CD8-positive, alpha-beta memory T cell (primary cell): ENCODE data around the gene FKRP. TPM values are rescaled to one million over a fixed set of nuclear protein-coding genes. Genes with fewer than 3 reads are reported as not detected.
"Not testable (repeated sequence)": the region's sequence is repeated elsewhere in the genome, so short reads cannot be mapped to it uniquely, and the experiment has no call there.

Experiments used
- CTCF ChIA-PET: fragments of 350-600 bp; sonication (Branson Sonifier 250); formaldehyde crosslinking; loops from one replicate; lab custom pipeline; 2021; ENCODE audit warnings: antibody characterized with exemption; lab: Charles Lee
- POLR2A ChIA-PET: fragments of 350-600 bp; sonication (Branson Sonifier 250); formaldehyde crosslinking; loops from one replicate; lab custom pipeline; 2021; ENCODE audit warnings: antibody characterized with exemption; lab: Charles Lee
- DNase-seq, 5 donors: peaks; one replicate each; pipeline versions ENCODE4 v3.0.0 to v3.0.0-alpha.2; 2020 to 2022; ENCODE audit warnings: mixed read lengths in 1 of 5
- H3K27ac ChIP-seq: one replicate; pipeline ENCODE4 v1.7.0; 2013; ENCODE audit warnings: low read depth, mild to moderate bottlenecking, low read length, moderate library complexity
- H3K27me3 ChIP-seq: 2 replicates; pipeline ENCODE4 v1.7.0; 2013; ENCODE audit warnings: low read length, mild to moderate bottlenecking; ENCODE audit not compliant: insufficient read depth, poor library complexity, severe bottlenecking
- H3K36me3 ChIP-seq: 2 replicates; pipeline ENCODE4 v1.7.0; 2013; ENCODE audit warnings: mild to moderate bottlenecking, low read length, moderate library complexity; ENCODE audit not compliant: insufficient read depth
- H3K4me1 ChIP-seq: 2 replicates; pipeline ENCODE4 v1.7.0; 2013; ENCODE audit warnings: mild to moderate bottlenecking, low read length, moderate library complexity; ENCODE audit not compliant: insufficient read depth
- H3K4me3 ChIP-seq: 2 replicates; pipeline ENCODE4 v1.7.0; 2013; ENCODE audit warnings: mild to moderate bottlenecking, low read length
- H3K9me3 ChIP-seq: 2 replicates; pipeline ENCODE4 v1.7.0; 2013; ENCODE audit warnings: mild to moderate bottlenecking, low read length
- H3K27ac Mint-ChIP-seq, 8 donors: one replicate each; pipeline ENCODE4 v1.8.0; 2020 to 2021; ENCODE audit warnings: mixed read lengths in 8 of 8, mild to moderate bottlenecking in 6 of 8, inconsistent platforms in 3 of 8, moderate library complexity in 3 of 8
- H3K27me3 Mint-ChIP-seq, 2 donors: one replicate each; pipeline ENCODE4 v1.8.0; 2020 to 2021; ENCODE audit warnings: mixed read lengths in 2 of 2, mild to moderate bottlenecking in 1 of 2, moderate library complexity in 1 of 2
- H3K36me3 Mint-ChIP-seq, 3 donors: one replicate each; pipeline ENCODE4 v1.8.0; 2020 to 2021; ENCODE audit warnings: mixed read lengths in 3 of 3, inconsistent platforms in 1 of 3, mild to moderate bottlenecking in 1 of 3
- H3K4me1 Mint-ChIP-seq, 3 donors: one replicate each; pipeline ENCODE4 v1.8.0; 2020 to 2021; ENCODE audit warnings: mixed read lengths in 3 of 3, inconsistent platforms in 1 of 3, mild to moderate bottlenecking in 1 of 3
- H3K4me3 Mint-ChIP-seq, 7 donors: one replicate each; pipeline ENCODE4 v1.8.0; 2020 to 2021; ENCODE audit warnings: mixed read lengths in 7 of 7, mild to moderate bottlenecking in 6 of 7, moderate library complexity in 4 of 7, inconsistent platforms in 2 of 7
- H3K9me3 Mint-ChIP-seq, 5 donors: one replicate each; pipeline ENCODE4 v1.8.0; 2020 to 2022; ENCODE audit warnings: mixed read lengths in 5 of 5, mild to moderate bottlenecking in 3 of 5, moderate library complexity in 2 of 5, inconsistent platforms in 1 of 5
- polyA plus RNA-seq: library from polyadenylated mRNA; unstranded; fragments of 300-500 nt; fragmentation: Illumina TruSeq; gene quantifications from one replicate; pipeline ENCODE4 v1.2.3, GENCODE V29; 2021
- total RNA-seq, 2 experiments: library from RNA; stranded (reverse); gene quantifications; one replicate each; pipeline ENCODE4 v1.2.3, GENCODE V29; 2021

Gene FKRP
- total and polyA plus RNA-seq, 3 experiments from 2014 or later, result 6.4 to 24.4 (median 21.6) TPM

- not testable (repeated sequence) for DNase-seq, H3K9me3 Mint-ChIP-seq, H3K4me3 ChIP-seq, H3K9me3 ChIP-seq, H3K27me3 Mint-ChIP-seq, H3K4me1 ChIP-seq, H3K4me3 Mint-ChIP-seq, H3K27me3 ChIP-seq, H3K27ac ChIP-seq
- ChIA-PET POLR2A (interaction anchor here (0.6 kb wide), 2 partner anchors 14 to 63 kb away, joined by 3 to 6 read pairs; no protein-coding TSS in a partner anchor), CTCF (interaction anchor here (1.3 kb wide), 1 partner anchor 11 kb away, joined by 4 read pairs; no protein-coding TSS in a partner anchor)
- peaks cover 25% of the 10 kb centered on the region for H3K36me3 ChIP-seq
- H3K36me3 Mint-ChIP-seq, result peaks cover 0 to 62% (median 13%) of the 10 kb centered on the region in 3 donors
- H3K4me1 Mint-ChIP-seq, result peaks cover 8 to 14% (median 10%) of the 10 kb centered on the region in 3 donors
- H3K27ac Mint-ChIP-seq, result peak overlapping the region in 4 of 8 donors; percentile 38 to 90 (median 74)
These were observed 32.2 kb downstream of the FKRP start for GRCh38 chr19:46777956-46778645.

DNA sequence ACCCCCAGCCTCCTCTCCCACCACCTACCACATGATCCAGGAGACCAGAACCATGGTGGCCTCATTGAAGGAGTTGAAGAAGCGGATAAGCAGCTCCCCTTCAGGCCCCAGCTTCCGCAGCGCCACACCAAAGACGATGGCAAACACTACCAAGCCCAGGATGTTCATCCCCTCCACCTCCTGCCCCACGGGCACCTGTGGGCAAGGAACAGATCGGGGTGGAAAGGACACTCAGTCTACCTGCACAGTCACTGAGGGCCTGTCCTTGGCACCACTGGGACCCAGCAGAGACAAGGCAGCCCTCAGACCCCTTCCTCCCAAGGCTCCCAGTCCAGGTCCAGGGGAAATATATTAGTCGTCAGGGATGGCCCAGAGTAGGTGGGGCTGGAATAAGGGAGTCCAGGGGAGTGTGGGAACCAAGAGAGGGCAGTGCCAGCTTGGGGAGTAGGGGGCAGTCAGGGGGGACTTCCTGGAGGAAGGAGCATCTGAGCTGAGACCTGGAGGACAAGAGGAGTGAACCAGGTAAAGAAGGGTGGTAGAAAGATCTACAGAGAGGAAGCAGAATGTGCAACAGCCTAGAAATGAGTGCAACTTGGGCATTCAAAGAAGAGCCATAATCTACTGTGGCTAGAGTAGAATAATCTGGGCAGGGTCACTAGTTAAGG is 36.6 kb downstream of the FKRP start:
- Mint-ChIP-seq H3K9me3 (no peaks in the 10 kb centered on the region), H3K4me3 (peak overlapping the region in 3 of 7 donors; percentile 6 to 41 (median 20)), H3K4me1 (peaks cover 47 to 53% (median 48%) of the 10 kb centered on the region in 3 donors), H3K36me3 (peaks cover 0 to 44% (median 5%) of the 10 kb centered on the region in 3 donors), H3K27ac (peak overlapping the region in 7 of 8 donors; percentile 57 to 97 (median 75)), H3K27me3 (no peaks in the 10 kb centered on the region)
- no peak for DNase-seq
- CTCF ChIA-PET, result no interaction called here
- H3K27me3 ChIP-seq, result no peaks in the 10 kb centered on the region
- POLR2A ChIA-PET, result no interaction called here
- H3K27ac ChIP-seq, result peak overlapping the region; percentile 12
- H3K4me3 ChIP-seq, result no peak overlapping the region
- H3K36me3 ChIP-seq, result peaks cover 5% of the 10 kb centered on the region
- H3K9me3 ChIP-seq, result no peaks in the 10 kb centered on the region
- peaks cover 37% of the 10 kb centered on the region for H3K4me1 ChIP-seq

DNA sequence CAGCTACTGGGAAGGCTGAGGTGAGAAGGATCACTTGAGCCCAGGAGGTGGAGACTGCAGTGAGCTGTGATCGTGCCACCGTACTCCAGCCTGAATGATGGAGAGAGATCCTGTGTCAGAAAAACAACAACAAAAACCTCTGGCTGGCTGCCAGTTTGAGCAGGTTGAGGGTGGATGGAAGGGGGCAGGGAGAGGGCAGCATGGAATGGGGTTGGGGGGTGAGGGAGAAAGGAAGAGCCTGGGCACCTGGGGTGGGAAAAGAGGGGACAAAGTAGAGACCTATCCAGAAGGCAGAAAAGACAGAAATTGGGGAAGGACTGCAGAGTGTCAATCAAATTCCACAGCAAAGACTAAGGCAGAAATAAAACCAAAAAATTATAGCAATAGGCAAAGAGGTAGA is 37.8 kb downstream of the FKRP start:
- Histone ChIP-seq H3K27ac (peak overlapping the region; percentile 92), H3K4me1 (peaks cover 38% of the 10 kb centered on the region), H3K36me3 (peaks cover 5% of the 10 kb centered on the region), H3K27me3 (no peaks in the 10 kb centered on the region), H3K4me3 (no peak overlapping the region), H3K9me3 (no peaks in the 10 kb centered on the region)
- Mint-ChIP-seq H3K4me3 (peak overlapping the region; percentile 34 to 93 (median 92)), H3K4me1 (peaks cover 47 to 55% (median 52%) of the 10 kb centered on the region in 3 donors), H3K27me3 (no peaks in the 10 kb centered on the region), H3K36me3 (peaks cover 0 to 36% (median 5%) of the 10 kb centered on the region in 3 donors), H3K9me3 (no peaks in the 10 kb centered on the region), H3K27ac (peak overlapping the region; percentile 74 to 97 (median 96))
- ChIA-PET POLR2A (no interaction called here), CTCF (interaction anchor here (1.9 to 4.4 kb wide), 4 partner anchors 17 to 57 kb away, joined by 7 to 16 read pairs (median 9); no protein-coding TSS in a partner anchor)
- DNase-seq, result no peak

GRCh38 chr19:46784262-46785053 is 38.6 kb downstream of the FKRP start:
- peak in 2 of 5 donors; percentile 24 to 66 for DNase-seq
- Mint-ChIP-seq H3K4me1 (peaks cover 53 to 60% (median 59%) of the 10 kb centered on the region in 3 donors), H3K9me3 (no peaks in the 10 kb centered on the region), H3K36me3 (peaks cover 0 to 30% (median 5%) of the 10 kb centered on the region in 3 donors), H3K27ac (peak overlapping the region; percentile 95 to 100 (median 96)), H3K4me3 (peak overlapping the region; percentile 87 to 97 (median 92)), H3K27me3 (no peaks in the 10 kb centered on the region)
- no peaks in the 10 kb centered on the region for H3K9me3 ChIP-seq
- H3K36me3 ChIP-seq, result peaks cover 5% of the 10 kb centered on the region
- H3K4me3 ChIP-seq, result peak overlapping the region; percentile 88
- ChIA-PET POLR2A (interaction anchor here (0.8 to 1.4 kb wide), 3 partner anchors 16 to 184 kb away, joined by 3 to 6 read pairs (median 4); no protein-coding TSS in a partner anchor), CTCF (interaction anchor here (0.7 to 4.4 kb wide), 6 partner anchors 12 to 56 kb away, joined by 3 to 16 read pairs (median 8); no protein-coding TSS in a partner anchor)
- peak overlapping the region; percentile 92 for H3K27ac ChIP-seq
- H3K27me3 ChIP-seq, result no peaks in the 10 kb centered on the region
- peaks cover 45% of the 10 kb centered on the region for H3K4me1 ChIP-seq

DNA sequence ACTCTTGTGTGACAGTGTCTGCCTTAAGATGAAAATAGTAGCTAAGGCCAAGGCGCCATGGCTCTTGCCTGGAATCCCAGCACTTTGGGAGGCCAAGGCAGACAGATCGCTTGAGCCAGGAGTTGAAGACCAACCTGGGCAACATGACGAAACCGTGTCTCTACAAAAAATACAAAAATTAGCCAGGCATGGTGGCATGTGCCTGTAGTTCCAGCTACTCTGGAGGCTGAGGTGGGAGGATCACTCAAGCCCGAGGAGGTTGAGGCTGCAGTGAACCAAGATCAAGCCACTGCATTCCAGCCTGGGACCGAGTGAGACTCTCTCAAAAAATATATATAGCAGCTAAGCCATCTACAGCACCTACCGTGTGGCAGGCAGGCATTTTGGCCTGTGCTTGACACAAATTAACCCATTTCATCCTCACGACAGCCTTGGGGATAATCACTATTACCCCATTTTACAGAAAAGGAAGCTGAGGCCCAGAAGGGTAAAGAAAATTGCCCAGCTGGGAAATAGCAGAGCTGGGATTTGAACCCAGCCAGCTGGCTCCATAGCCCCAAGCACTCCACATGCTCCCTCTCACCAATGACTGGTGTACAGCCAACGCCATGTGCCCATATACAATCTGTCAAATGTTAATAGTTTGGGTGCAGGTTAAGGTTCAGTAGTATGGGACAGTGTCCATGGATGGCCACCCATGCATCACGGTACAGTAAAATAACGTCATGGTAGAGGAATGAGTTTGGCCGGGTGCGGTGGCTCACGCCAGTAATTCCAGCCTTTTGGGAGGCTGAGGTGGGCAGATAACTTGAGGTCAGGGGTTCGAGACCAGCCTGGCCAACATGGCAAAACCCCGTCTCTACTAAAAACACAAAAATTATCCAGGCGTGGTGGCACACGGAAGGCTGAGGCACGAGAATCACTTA is 39.5 kb downstream of the FKRP start:
- Mint-ChIP-seq H3K4me3 (peak overlapping the region; percentile 87 to 97 (median 92)), H3K27me3 (no peaks in the 10 kb centered on the region), H3K4me1 (peaks cover 53 to 61% (median 61%) of the 10 kb centered on the region in 3 donors), H3K9me3 (no peaks in the 10 kb centered on the region), H3K27ac (peak overlapping the region; percentile 95 to 100 (median 96)), H3K36me3 (peaks cover 0 to 29% (median 5%) of the 10 kb centered on the region in 3 donors)
- no peak for DNase-seq
- Histone ChIP-seq H3K36me3 (peaks cover 5% of the 10 kb centered on the region), H3K27me3 (no peaks in the 10 kb centered on the region), H3K4me1 (peaks cover 45% of the 10 kb centered on the region), H3K9me3 (no peaks in the 10 kb centered on the region), H3K4me3 (peak overlapping the region; percentile 88), H3K27ac (peak overlapping the region; percentile 92)
- ChIA-PET POLR2A (interaction anchor here (0.8 to 1.4 kb wide), 3 partner anchors 17 to 185 kb away, joined by 3 to 6 read pairs (median 4); no protein-coding TSS in a partner anchor), CTCF (interaction anchor here (0.7 to 4.4 kb wide), 8 partner anchors 13 to 55 kb away, joined by 3 to 16 read pairs (median 8); no protein-coding TSS in a partner anchor)

DNA sequence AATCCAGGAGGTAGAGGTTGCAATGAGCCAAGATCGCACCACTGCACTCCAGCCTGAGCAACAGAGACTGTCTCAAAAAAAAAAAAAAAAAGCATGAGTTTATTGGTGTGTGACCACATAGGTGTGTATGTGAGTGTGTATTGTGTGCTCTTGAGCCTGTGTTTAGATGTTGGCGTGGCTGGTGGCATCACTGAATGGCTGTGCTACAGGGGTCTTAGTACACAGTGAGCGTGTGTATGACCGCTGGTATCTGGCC is 40.1 kb downstream of the FKRP start:
- H3K36me3 ChIP-seq, result peaks cover 5% of the 10 kb centered on the region
- no peak for DNase-seq
- peak overlapping the region; percentile 95 to 100 (median 96) for H3K27ac Mint-ChIP-seq
- H3K27ac ChIP-seq, result peak overlapping the region; percentile 92
- ChIA-PET POLR2A (no interaction called here), CTCF (interaction anchor here (1.1 to 4.4 kb wide), 3 partner anchors 34 to 54 kb away, joined by 3 to 16 read pairs (median 15); no protein-coding TSS in a partner anchor)
- H3K4me1 ChIP-seq, result peaks cover 45% of the 10 kb centered on the region
- H3K4me3 ChIP-seq, result peak overlapping the region; percentile 88
- H3K36me3 Mint-ChIP-seq, result peaks cover 0 to 28% (median 5%) of the 10 kb centered on the region in 3 donors
- H3K27me3 ChIP-seq, result no peaks in the 10 kb centered on the region
- H3K9me3 Mint-ChIP-seq, result no peaks in the 10 kb centered on the region
- H3K9me3 ChIP-seq, result no peaks in the 10 kb centered on the region
- H3K27me3 Mint-ChIP-seq, result no peaks in the 10 kb centered on the region
- H3K4me1 Mint-ChIP-seq, result peaks cover 53 to 61% (median 61%) of the 10 kb centered on the region in 3 donors
- peak overlapping the region; percentile 87 to 97 (median 92) for H3K4me3 Mint-ChIP-seq
